ENCODE measurements around the gene ZNF3.

Gene ZNF3

DNA sequence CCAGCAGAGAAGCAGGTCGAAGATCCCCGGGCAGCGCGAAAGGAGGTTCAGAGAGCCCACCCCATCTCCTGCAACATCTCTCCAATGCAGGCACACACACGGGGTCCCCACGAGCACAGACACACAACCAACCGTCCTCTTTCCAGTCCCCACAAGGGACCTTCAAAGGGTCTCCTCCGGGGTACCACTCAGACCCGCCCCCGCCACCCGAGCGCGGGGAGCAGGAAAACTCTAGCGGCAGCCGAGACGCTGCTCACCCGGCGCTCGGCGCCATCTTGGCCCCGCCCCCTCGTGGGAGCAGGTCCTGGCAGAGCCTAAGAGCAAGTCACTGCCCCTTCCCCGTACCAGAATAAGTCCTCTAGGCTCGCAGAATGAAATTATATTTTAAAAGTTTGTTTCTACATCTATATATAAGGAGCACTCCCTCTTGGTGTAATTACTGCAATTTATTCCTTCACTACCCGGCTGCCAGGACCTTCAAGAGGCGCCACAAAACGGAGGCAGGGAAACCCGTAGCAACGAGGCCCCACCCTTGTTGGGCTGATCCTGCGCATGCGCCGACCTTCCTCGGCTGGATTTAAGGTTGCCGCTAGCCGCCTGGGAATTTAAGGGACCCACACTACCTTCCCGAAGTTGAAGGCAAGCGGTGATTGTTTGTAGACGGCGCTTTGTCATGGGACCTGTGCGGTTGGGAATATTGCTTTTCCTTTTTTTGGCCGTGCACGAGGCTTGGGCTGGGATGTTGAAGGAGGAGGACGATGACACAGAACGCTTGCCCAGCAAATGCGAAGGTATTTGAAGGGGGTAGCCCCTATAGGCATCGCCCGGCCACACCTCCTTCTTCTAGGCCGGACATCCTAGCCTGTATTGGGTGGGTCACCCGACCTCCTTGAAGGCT, 37.8 kb upstream of the ZNF3 start, which contains the start of the genes CNPY4 and TAF6:
Gene CNPY4, plus strand, starts transcription at position 563 of the 898 bp plus-strand sequence. Its CDS starts 111 bp downstream, at position 674.
Gene TAF6, minus strand, starts transcription at position 287 of the 898 bp plus-strand sequence. CDS start 5,149 bp downstream, outside the sequence.
- TF ChIP-seq, protein P1, sequence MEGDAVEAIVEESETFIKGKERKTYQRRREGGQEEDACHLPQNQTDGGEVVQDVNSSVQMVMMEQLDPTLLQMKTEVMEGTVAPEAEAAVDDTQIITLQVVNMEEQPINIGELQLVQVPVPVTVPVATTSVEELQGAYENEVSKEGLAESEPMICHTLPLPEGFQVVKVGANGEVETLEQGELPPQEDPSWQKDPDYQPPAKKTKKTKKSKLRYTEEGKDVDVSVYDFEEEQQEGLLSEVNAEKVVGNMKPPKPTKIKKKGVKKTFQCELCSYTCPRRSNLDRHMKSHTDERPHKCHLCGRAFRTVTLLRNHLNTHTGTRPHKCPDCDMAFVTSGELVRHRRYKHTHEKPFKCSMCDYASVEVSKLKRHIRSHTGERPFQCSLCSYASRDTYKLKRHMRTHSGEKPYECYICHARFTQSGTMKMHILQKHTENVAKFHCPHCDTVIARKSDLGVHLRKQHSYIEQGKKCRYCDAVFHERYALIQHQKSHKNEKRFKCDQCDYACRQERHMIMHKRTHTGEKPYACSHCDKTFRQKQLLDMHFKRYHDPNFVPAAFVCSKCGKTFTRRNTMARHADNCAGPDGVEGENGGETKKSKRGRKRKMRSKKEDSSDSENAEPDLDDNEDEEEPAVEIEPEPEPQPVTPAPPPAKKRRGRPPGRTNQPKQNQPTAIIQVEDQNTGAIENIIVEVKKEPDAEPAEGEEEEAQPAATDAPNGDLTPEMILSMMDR (IDR thresholded peaks at IDR 0.05; ENCODE audit: insufficient read depth, low read depth, low read length, missing control alignments): peak; percentile 12
- peak; percentile 96 for DNase-seq (ENCODE audit: low read depth)
- H3K4me3 ChIP-seq (ENCODE audit: low read length): peak within 1 kb of the TSS; percentile 90

- DNase-seq (ENCODE audit: low read depth): no peak
- TF ChIP-seq, protein P1 (IDR thresholded peaks at IDR 0.05; ENCODE audit: insufficient read depth, low read depth, low read length, missing control alignments): no peak
- H3K4me3 ChIP-seq (ENCODE audit: low read length): peak overlapping the region; percentile 90
Observed at GRCh38 chr7:100118388-100119071, 37.0 kb upstream of the ZNF3 start.

DNA sequence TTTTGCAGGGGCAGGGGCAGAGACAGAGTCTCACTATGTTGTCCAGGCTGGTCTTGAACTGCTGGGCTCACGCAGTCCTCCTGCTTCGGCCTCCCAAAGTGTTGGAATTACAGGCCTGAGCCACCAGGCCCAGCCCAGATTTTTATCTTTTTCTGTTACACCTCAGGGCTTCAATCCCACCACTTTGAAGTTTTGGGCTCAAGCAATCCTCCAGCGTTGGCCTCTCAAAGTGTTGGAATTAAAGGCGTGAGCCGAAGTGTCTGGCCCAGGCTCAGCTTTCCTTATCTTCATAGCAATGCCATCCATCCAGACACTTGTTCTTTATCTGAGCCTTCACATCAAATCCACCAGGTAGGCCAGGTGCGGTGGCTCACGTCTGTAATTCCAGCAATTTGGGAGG, 33.5 kb upstream of the ZNF3 start:
- no peak for DNase-seq (ENCODE audit: low read depth)
- no peak overlapping the region for H3K4me3 ChIP-seq (ENCODE audit: low read length)
- TF ChIP-seq, protein P1 (IDR thresholded peaks at IDR 0.05; ENCODE audit: insufficient read depth, low read depth, low read length, missing control alignments): no peak

DNA sequence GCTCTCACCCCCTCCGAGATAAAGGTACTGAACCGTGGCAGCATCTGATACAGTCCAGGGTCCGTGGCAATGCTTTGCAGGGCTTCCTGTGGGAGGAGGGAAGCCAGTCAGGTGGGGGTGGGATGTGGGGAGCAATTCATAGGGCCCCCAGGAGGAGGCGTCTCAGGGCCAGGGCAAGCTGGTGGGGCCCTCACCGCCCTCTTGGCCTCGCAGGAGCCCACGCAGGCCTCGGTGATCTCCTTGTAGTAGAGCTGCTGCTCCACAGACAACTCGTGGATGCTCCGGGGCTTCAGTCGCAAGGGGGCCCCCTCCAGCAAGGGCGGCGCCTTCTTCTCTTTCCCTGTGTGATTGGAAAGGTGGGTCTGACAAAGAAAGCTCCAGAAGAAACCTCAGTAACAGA, 30.4 kb upstream of the ZNF3 start:
- TF ChIP-seq, protein P1 (IDR thresholded peaks at IDR 0.05; ENCODE audit: insufficient read depth, low read depth, low read length, missing control alignments): no peak
- no peak overlapping the region for H3K4me3 ChIP-seq (ENCODE audit: low read length)
- DNase-seq (ENCODE audit: low read depth): no peak

DNA sequence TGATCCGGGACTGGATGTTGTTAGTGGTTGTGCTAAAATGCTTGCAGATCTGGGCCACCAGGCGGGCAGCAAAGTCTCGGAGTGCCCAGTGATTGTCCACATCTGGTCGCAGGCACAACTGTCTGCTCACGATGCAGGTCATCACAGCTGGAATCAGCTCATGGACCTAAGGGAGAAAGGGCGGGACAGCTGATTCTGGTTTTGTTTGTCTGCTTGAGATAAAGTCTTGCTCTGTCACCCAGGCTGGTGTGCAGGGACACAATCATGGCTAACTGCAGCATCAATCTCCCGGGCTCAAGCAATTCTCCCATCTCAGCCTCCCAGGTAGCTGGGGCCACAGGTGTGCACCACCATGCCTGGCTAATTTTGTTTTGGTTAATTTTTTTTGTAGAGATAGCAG, 29.6 kb upstream of the ZNF3 start:
- TF ChIP-seq, protein P1 (IDR thresholded peaks at IDR 0.05; ENCODE audit: insufficient read depth, low read depth, low read length, missing control alignments): no peak
- H3K4me3 ChIP-seq (ENCODE audit: low read length): no peak overlapping the region
- no peak for DNase-seq (ENCODE audit: low read depth)

- TF ChIP-seq, protein P1 (IDR thresholded peaks at IDR 0.05; ENCODE audit: insufficient read depth, low read depth, low read length, missing control alignments): no peak
- DNase-seq (ENCODE audit: low read depth): no peak
- H3K4me3 ChIP-seq (ENCODE audit: low read length): no peak overlapping the region
Observed at GRCh38 chr7:100109521-100110163, 28.1 kb upstream of the ZNF3 start.
